Keratinocyte (primary cell): ENCODE measurements around the gene SLC5A3. TPM values are rescaled to one million over a fixed set of nuclear protein-coding genes. Genes with fewer than 3 reads are reported as not detected.

Experiments
- DNase-seq: peaks from one replicate; pipeline ENCODE4 v3.0.0-alpha.2; 2011; ENCODE audit warnings: low read depth, missing footprints, low spot score
- FAIRE-seq: peaks from 2 replicates; lab custom pipeline; 2011; peaks lifted over from hg19 to GRCh38; lab: Jason Lieb, UNC
- H2AFZ ChIP-seq: 2 replicates; pipeline ENCODE4 v1.6.0; 2012; ENCODE audit warnings: low read length, control low read depth, inconsistent platforms; ENCODE audit not compliant: control insufficient read depth
- H3K27ac ChIP-seq: 2 replicates; pipeline ENCODE4 v1.5.1; 2011; ENCODE audit warnings: low read length; ENCODE audit not compliant: control insufficient read depth, insufficient read depth
- H3K27me3 ChIP-seq: 3 replicates; pipeline ENCODE4 v1.6.0; 2011; ENCODE audit warnings: low read length; ENCODE audit not compliant: control insufficient read depth, insufficient read depth; ENCODE audit errors: extremely low read depth
- H3K36me3 ChIP-seq, 2 experiments: 2 replicates in 1 of 2; 3 replicates in 1 of 2; pipeline ENCODE4 v1.5.1; 2011; ENCODE audit warnings: low read length in 2 of 2, mild to moderate bottlenecking in 1 of 2; ENCODE audit not compliant: control insufficient read depth in 2 of 2, insufficient read depth in 2 of 2; ENCODE audit errors: extremely low read depth in 1 of 2
- H3K4me1 ChIP-seq: 3 replicates; pipeline ENCODE4 v1.5.1; 2011; ENCODE audit warnings: low read length; ENCODE audit not compliant: control insufficient read depth, insufficient read depth; ENCODE audit errors: extremely low read depth
- H3K4me2 ChIP-seq: 3 replicates; pipeline ENCODE4 v1.6.0; 2011; ENCODE audit warnings: low read depth, low read length; ENCODE audit not compliant: control insufficient read depth, insufficient read depth; ENCODE audit errors: extremely low read depth
- H3K4me3 ChIP-seq, 3 experiments: fragments of 200-600 bp in 1 of 3; sonication (generic) in 1 of 3; 2 replicates in 2 of 3; 3 replicates in 1 of 3; pipeline ENCODE4 v1.5.1; 2011 to 2016; ENCODE audit warnings: low read length in 3 of 3, mild to moderate bottlenecking in 3 of 3, control low read depth in 2 of 3, inconsistent platforms in 1 of 3, low read depth in 1 of 3, mixed read lengths in 1 of 3, mixed run types in 1 of 3, moderate library complexity in 1 of 3; ENCODE audit not compliant: control insufficient read depth in 2 of 3, insufficient read depth in 2 of 3; ENCODE audit errors: extremely low read depth in 1 of 3
- H3K79me2 ChIP-seq: 2 replicates; pipeline ENCODE4 v1.6.0; 2012; ENCODE audit warnings: low read length; ENCODE audit not compliant: control insufficient read depth, insufficient read depth
- H3K9ac ChIP-seq: 3 replicates; pipeline ENCODE4 v1.6.0; 2011; ENCODE audit warnings: low read length; ENCODE audit not compliant: control insufficient read depth, insufficient read depth; ENCODE audit errors: extremely low read depth
- H3K9me1 ChIP-seq: 3 replicates; pipeline ENCODE4 v1.6.0; 2011; ENCODE audit warnings: low read length; ENCODE audit not compliant: control insufficient read depth, insufficient read depth; ENCODE audit errors: extremely low read depth
- H3K9me3 ChIP-seq: 2 replicates; pipeline ENCODE4 v1.5.1; 2012; ENCODE audit warnings: low read depth, low read length; ENCODE audit not compliant: control insufficient read depth
- H4K20me1 ChIP-seq: 3 replicates; pipeline ENCODE4 v1.6.0; 2011; ENCODE audit warnings: low read length; ENCODE audit not compliant: control insufficient read depth, insufficient read depth; ENCODE audit errors: extremely low read depth
- CTCF ChIP-seq, 3 experiments: IDR thresholded peaks in 1 of 3; conservative IDR thresholded peaks in 1 of 3; optimal IDR thresholded peaks in 1 of 3; 2 replicates in 2 of 3; 3 replicates in 1 of 3; pipeline versions ENCODE3 to v1.5.1; 2011; ENCODE audit warnings: low read length in 3 of 3, mild to moderate bottlenecking in 3 of 3, moderate library complexity in 2 of 3, control low read depth in 1 of 3, inconsistent platforms in 1 of 3; ENCODE audit not compliant: insufficient read depth in 2 of 3; ENCODE audit errors: extremely low read depth in 1 of 3
- EZH2 ChIP-seq: IDR thresholded peaks from one replicate; pipeline ENCODE4 v1.6.1; 2012; ENCODE audit warnings: inconsistent platforms, mild to moderate bottlenecking, low read length, moderate library complexity
- dilution Hi-C: fragments of 300-500 bp; cut with MboI; formaldehyde crosslinking; loops from one replicate; pipeline ENCODE4 v1.7.0; 2020; ENCODE audit warnings: low sequenced_read_pairs; ENCODE audit not compliant: extremely low pct_ligation_motif_present
- polyA plus RNA-seq, 5 experiments: library from polyadenylated mRNA; depleted of rRNA in 3 of 5; stranded (reverse) in 3 of 5; stranded (forward) in 1 of 5; unstranded in 1 of 5; fragments of >200 nt; gene quantifications; 1 replicate in 1 of 5; 2 replicates in 3 of 5; 3 replicates in 1 of 5; pipeline versions ENCODE4 v1.2.1 to v1.2.3, GENCODE V29; 2011 to 2012; ENCODE audit warnings: missing spikeins in 2 of 5, low read depth in 1 of 5, low replicate concordance in 1 of 5

Gene SLC5A3
- polyA plus RNA-seq, 1 donor (not counting 4 experiments of a cell fraction or from before 2014, with no cell fraction given): 5.9 TPM

GRCh38 chr21:34109075-34109474 lies 35.7 kb downstream of the SLC5A3 start:
- TF ChIP-seq EZH2: no peak
- Histone ChIP-seq H3K27ac (no peak overlapping the region), H2AFZ (no peak overlapping the region), H4K20me1 (no peaks in the 10 kb centered on the region), H3K9ac (no peak overlapping the region), H3K79me2 (no peaks in the 10 kb centered on the region), H3K4me2 (no peak overlapping the region), H3K27me3 (no peaks in the 10 kb centered on the region), H3K9me1 (no peaks in the 10 kb centered on the region), H3K4me1 (no peaks in the 10 kb centered on the region), H3K36me3 (peaks cover 0 to 3% of the 10 kb centered on the region in 2 experiments), H3K4me3 (no peak overlapping the region), H3K9me3 (no peaks in the 10 kb centered on the region)
- FAIRE-seq (no peak), DNase-seq (no peak)
- dilution Hi-C loops: no loop called here

- FAIRE-seq (no peak), DNase-seq (no peak)
- Histone ChIP-seq H3K27me3 (no peaks in the 10 kb centered on the region), H3K27ac (no peak overlapping the region), H3K9me3 (no peaks in the 10 kb centered on the region), H3K4me1 (no peaks in the 10 kb centered on the region), H2AFZ (no peak overlapping the region), H3K9ac (no peak overlapping the region), H3K4me3 (no peak overlapping the region), H3K9me1 (no peaks in the 10 kb centered on the region), H3K79me2 (no peaks in the 10 kb centered on the region), H3K36me3 (peaks cover 0 to 3% of the 10 kb centered on the region in 2 experiments), H3K4me2 (no peak overlapping the region), H4K20me1 (no peaks in the 10 kb centered on the region)
- no peak for TF ChIP-seq EZH2
- TF ChIP-seq CTCF (optimal IDR thresholded peaks at IDR 0.05 in 1 of 3, IDR thresholded peaks at IDR 0.05 in 1 of 3, conservative IDR thresholded peaks at IDR 0.05 in 1 of 3; ENCODE audit: extremely low read depth in 1 of 3, insufficient read depth in 2 of 3, low read length in 3 of 3): no peak
- dilution Hi-C loops: no loop called here
Measured at GRCh38 chr21:34110594-34111202, 37.3 kb downstream of the SLC5A3 start.
